ENCODE results near the gene MOV10L1. TPM values are rescaled to one million over a fixed set of nuclear protein-coding genes. Genes with fewer than 3 reads are reported as not detected.
A peak's percentile ranks its signal among the peaks of the same experiment; 100 is the strongest.

Gene MOV10L1
- total and polyA plus RNA-seq, 4 donors = 0.27 to 11.9 (median 0.43) TPM

- WGBS, 2 donors = 6 to 9% methylated on average over 33 to 34 of the region's 34 CpGs
- peak in 1 of 3 donors; percentile 26 for DNase-seq
- Histone ChIP-seq H3K9ac (ENCODE audit: insufficient read depth in 1 of 2, low read length in 2 of 2) (no peak overlapping the region), H3K27ac (ENCODE audit: low read depth in 1 of 2, low read length in 1 of 2) (no peak overlapping the region), H3K4me3 (peak overlapping the region; percentile 71), H3K4me1 (ENCODE audit: control insufficient read depth in 5 of 5, insufficient read depth in 5 of 5, low read length in 5 of 5) (peaks cover 0 to 17% (median 0%) of the 10 kb centered on the region in 5 donors), H3K36me3 (ENCODE audit: control insufficient read depth in 4 of 4, insufficient read depth in 4 of 4, low read length in 4 of 4) (peaks cover 4 to 35% (median 13%) of the 10 kb centered on the region in 4 donors), H3K27me3 (ENCODE audit: control insufficient read depth in 3 of 3, insufficient read depth in 3 of 3, low read length in 2 of 3) (no peaks in the 10 kb centered on the region), H3K9me3 (ENCODE audit: control insufficient read depth in 4 of 4, insufficient read depth in 3 of 4, low read length in 3 of 4) (no peaks in the 10 kb centered on the region)
- no peak for ATAC-seq (ENCODE audit: insufficient read depth, low FRiP score)
- no peak for TF ChIP-seq CTCF (IDR thresholded peaks at IDR 0.05; ENCODE audit: control extremely low read depth, extremely low read depth)
Measured at GRCh38 chr22:50199829-50200460, 110.1 kb downstream of the MOV10L1 start.

GRCh38 chr22:50200461-50201190, 110.8 kb downstream of the MOV10L1 start, which contains the start of gene SELENOO:
Gene SELENOO (plus strand): TSS chr22:50201011. CDS start chr22:50201037, 26 bp downstream.
- ATAC-seq (ENCODE audit: insufficient read depth, low FRiP score) (peak; percentile 97), DNase-seq (peak; percentile 93 to 96 (median 95))
- 0% methylated on average over 31 to 105 of the region's 105 CpGs for WGBS, 2 donors
- no peaks in the 10 kb centered on the region for H3K27me3 ChIP-seq (ENCODE audit: control insufficient read depth in 3 of 3, insufficient read depth in 3 of 3, low read length in 2 of 3)
- H3K4me3 ChIP-seq = peak within 1 kb of the TSS; percentile 91
- peak within 1 kb of the TSS in 1 of 2 donors; percentile 42 for H3K9ac ChIP-seq (ENCODE audit: insufficient read depth in 1 of 2, low read length in 2 of 2)
- no peaks in the 10 kb centered on the region for H3K9me3 ChIP-seq (ENCODE audit: control insufficient read depth in 4 of 4, insufficient read depth in 3 of 4, low read length in 3 of 4)
- H3K36me3 ChIP-seq (ENCODE audit: control insufficient read depth in 4 of 4, insufficient read depth in 4 of 4, low read length in 4 of 4) = peaks cover 4 to 32% (median 13%) of the 10 kb centered on the region in 4 donors
- H3K4me1 ChIP-seq (ENCODE audit: control insufficient read depth in 5 of 5, insufficient read depth in 5 of 5, low read length in 5 of 5) = peaks cover 0 to 17% (median 0%) of the 10 kb centered on the region in 5 donors
- peak within 1 kb of the TSS; percentile 86 to 88 for H3K27ac ChIP-seq (ENCODE audit: low read depth in 1 of 2, low read length in 1 of 2)
- no peak for TF ChIP-seq CTCF (IDR thresholded peaks at IDR 0.05; ENCODE audit: control extremely low read depth, extremely low read depth)

GRCh38 chr22:50201191-50202129, 111.7 kb downstream of the MOV10L1 start:
- H3K27ac ChIP-seq (ENCODE audit: low read depth in 1 of 2, low read length in 1 of 2) = peak overlapping the region; percentile 86 to 88
- WGBS, 2 donors = 2 to 3% methylated on average over 83 to 115 of the region's 115 CpGs
- no peak for TF ChIP-seq CTCF (IDR thresholded peaks at IDR 0.05; ENCODE audit: control extremely low read depth, extremely low read depth)
- H3K9me3 ChIP-seq (ENCODE audit: control insufficient read depth in 4 of 4, insufficient read depth in 3 of 4, low read length in 3 of 4) = no peaks in the 10 kb centered on the region
- peaks cover 4 to 31% (median 13%) of the 10 kb centered on the region in 4 donors for H3K36me3 ChIP-seq (ENCODE audit: control insufficient read depth in 4 of 4, insufficient read depth in 4 of 4, low read length in 4 of 4)
- peak; percentile 23 for ATAC-seq (ENCODE audit: insufficient read depth, low FRiP score)
- peak overlapping the region in 1 of 2 donors; percentile 42 for H3K9ac ChIP-seq (ENCODE audit: insufficient read depth in 1 of 2, low read length in 2 of 2)
- H3K4me3 ChIP-seq = peak overlapping the region; percentile 91
- peak in 1 of 3 donors; percentile 42 for DNase-seq
- peaks cover 0 to 17% (median 0%) of the 10 kb centered on the region in 5 donors for H3K4me1 ChIP-seq (ENCODE audit: control insufficient read depth in 5 of 5, insufficient read depth in 5 of 5, low read length in 5 of 5)
- H3K27me3 ChIP-seq (ENCODE audit: control insufficient read depth in 3 of 3, insufficient read depth in 3 of 3, low read length in 2 of 3) = no peaks in the 10 kb centered on the region
